Sciatic nerve (tissue), 2 donors: ENCODE data around the gene CSRP1. TPM values are rescaled to one million over a fixed set of nuclear protein-coding genes. Genes with fewer than 3 reads are reported as not detected.
"Not testable (repeated sequence)": the region's sequence is repeated elsewhere in the genome, so short reads cannot be mapped to it uniquely, and the experiment has no call there.

Source experiments
- ATAC-seq: fragments of 200-7000 bp; cut with Tn5 transposase; one replicate; pipeline ENCODE4 v1.9.1; 2020; ENCODE audit warnings: mild to moderate bottlenecking, moderate library complexity
- DNase-seq: peaks from one replicate; pipeline ENCODE4 v3.0.0-alpha.2; 2020; ENCODE audit warnings: low spot score
- intact Hi-C: fragments of 100-400 bp; cut with DNase I; formaldehyde crosslinking; loops from one replicate; pipeline ENCODE4 v1.14.2; 2022
- total RNA-seq: library from RNA; stranded (reverse); fragmentation: NEBNext Ultra II Directional; extraction: Animal tissue kit (Norgen Biotek cat#: 25700); gene quantifications from one replicate; pipeline ENCODE4 v1.2.1, GENCODE V29; 2021
- donor health status: DM: no; HTN: no; CAD: no.
- donor health status: DM: no; HTN: no; CAD: no.

The CSRP1 gene
- total RNA-seq, 1 donor from 2014 or later = 768 TPM

GRCh38 chr1:201502511-201502857, 4.4 kb downstream of the CSRP1 start:
- no peak for ATAC-seq
- no peak for DNase-seq
- intact Hi-C loops = loop anchor here (10.0 kb wide), 1 partner anchor 58 kb away; no protein-coding TSS in a partner anchor

DNA sequence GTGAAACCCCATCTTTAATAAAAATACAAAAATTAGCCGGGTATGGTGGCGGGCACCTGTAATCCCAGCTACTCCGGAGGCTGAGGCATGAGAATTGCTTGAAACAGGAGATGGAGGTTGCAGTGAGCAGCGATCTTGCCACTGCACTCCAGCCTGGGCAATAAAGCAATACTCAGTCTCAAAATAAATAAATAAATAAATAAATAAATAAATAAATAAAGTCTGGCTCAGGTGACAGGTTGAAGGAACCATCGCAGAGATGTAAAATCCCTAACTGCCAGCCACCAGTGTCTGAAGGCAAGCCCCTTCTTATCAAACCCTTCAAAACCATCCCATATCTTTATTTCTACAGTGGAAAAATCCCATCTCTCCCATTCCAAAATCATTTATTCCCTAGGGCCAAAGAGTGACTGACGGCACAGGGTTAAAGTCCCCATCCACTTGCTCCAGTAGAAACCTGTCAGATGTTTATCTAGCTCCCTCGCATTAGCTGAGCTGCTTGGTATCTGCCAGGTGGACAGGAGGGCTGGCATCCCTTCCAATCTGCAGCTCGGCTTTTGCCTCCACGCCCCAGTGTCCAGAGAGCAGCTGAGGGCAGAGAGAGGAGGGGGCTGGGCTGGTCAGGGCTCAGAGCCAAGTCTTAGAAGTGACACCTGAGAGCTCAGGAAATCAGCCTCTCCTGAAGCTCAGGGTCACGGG, 5.0 kb downstream of the CSRP1 start:
- no peak for ATAC-seq
- intact Hi-C loops = loop anchor here (10.0 kb wide), 1 partner anchor 57 kb away; no protein-coding TSS in a partner anchor

GRCh38 chr1:201501144-201501543, 5.8 kb downstream of the CSRP1 start:
- DNase-seq (no peak), ATAC-seq (peak; percentile 22)
- intact Hi-C loops = loop anchor here (10.0 kb wide), 1 partner anchor 56 kb away; no protein-coding TSS in a partner anchor

More for the DNA sequence above, 5.0 kb downstream of the CSRP1 start:
- no peak for DNase-seq

DNA sequence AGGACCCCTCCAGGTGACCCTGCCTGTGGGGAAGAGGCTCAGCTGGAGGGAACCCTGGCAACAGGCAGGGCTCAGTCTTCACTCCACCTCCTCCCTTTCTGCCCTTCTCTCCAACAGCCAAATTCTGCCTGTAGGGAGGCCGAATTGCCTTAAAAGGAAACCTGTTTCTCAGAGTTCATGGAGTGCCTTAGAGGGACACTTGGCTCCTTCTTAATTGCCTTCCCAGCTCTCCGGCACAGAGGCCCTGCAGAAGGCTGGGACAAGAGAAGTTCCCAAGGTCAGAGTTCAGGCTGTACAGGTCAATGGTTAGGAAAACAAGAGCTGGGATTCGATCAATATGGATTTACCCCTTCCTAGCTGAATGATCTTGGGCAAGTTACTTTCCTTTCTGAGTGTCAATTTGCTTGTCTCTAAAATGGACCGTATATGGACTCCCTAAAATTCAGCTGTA, 6.2 kb downstream of the CSRP1 start:
- intact Hi-C loops = loop anchor here (10.0 kb wide), 1 partner anchor 56 kb away; no protein-coding TSS in a partner anchor
- ATAC-seq = peak; percentile 73
- no peak for DNase-seq

DNA sequence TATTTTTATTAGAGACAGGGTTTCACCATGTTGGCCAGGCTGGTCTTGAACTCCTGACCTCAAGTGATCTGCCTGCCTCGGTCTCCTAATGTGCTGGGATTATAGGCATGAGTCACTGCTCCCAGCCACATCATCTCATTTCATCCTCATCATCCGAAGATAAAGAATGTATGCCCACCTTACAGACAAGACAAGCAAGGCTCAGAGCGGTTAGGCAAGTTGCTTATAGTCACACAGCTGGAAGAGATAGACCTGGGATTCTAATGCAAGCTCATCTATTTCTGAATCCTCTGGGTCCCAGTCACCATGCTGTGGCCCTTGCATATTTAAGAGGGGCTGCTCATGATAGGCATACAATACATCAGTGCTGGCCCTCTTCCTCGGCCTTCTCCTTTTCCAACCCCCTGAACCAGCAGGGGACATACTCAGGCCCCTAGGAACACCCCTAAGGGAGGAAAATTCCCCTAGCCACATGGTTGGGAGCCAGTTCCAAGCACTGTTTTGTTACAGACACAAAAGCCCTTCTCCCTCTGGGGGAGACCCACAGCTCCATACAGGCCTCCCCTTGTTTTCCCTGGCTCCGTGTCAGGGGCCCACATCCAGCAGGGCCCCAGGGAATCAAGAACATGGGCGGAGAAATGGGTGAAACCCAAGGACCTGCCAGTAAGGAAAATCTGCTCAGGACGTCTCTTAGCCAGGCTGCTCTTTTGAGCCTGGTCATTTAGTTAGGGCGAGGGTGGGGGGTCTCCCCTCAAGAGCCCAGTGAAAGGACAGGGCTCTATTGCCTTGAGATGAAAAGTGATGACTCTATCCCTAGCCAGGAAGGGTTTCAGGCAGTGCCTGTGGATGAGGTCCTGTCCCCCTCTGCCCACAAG, 6.9 kb downstream of the CSRP1 start:
- intact Hi-C loops = loop anchor here (10.0 kb wide), 1 partner anchor 55 kb away; no protein-coding TSS in a partner anchor
- peak; percentile 39 for ATAC-seq
- DNase-seq = peak; percentile 79

GRCh38 chr1:201499191-201499590, 7.7 kb downstream of the CSRP1 start:
- intact Hi-C loops = no loop called here
- DNase-seq (no peak), ATAC-seq (no peak)

DNA sequence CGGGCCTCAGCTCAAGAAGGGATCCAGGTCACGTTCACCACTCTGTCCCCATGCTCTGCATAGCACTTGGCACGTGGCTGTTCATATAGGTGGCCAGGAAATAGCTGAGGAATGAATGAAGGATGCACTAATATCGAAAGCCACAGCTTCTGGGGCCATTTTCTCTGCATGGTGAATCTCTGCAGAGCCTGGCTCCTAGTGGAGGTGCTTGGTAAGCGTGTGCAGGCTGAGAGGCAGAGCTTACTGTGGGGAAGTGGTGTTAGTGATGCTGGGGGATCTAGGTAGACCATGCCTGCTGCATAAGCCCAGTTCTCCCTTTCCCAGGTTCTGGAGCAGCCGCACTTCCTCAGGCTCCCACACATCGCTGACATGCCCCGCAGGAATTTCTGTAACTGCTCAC, 8.3 kb downstream of the CSRP1 start:
- ATAC-seq (no peak), DNase-seq (no peak)
- intact Hi-C loops = no loop called here

GRCh38 chr1:201497935-201498509, 8.9 kb downstream of the CSRP1 start:
- DNase-seq (no peak), ATAC-seq (no peak)
- intact Hi-C loops = no loop called here

DNA sequence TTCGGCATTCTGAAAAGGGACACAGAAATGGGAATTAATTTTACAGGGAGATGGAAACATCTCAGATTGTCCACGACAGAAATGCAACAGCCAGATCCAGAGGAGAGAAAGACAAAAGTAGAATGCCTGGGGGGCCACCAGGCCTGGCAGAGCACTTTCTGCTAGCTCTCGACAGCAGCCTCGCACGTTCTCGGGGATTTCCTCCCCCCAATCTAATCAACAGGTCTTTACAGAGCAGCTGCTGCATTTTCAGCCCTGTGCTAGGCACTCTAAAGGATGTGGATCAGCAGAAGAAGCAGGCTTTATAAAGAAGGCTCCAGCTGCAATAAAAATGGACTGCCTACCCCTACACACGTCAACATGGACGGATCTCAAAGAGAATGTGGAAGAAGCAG, 10.6 kb downstream of the CSRP1 start:
- ATAC-seq = no peak
- DNase-seq = no peak
- intact Hi-C loops = no loop called here

DNA sequence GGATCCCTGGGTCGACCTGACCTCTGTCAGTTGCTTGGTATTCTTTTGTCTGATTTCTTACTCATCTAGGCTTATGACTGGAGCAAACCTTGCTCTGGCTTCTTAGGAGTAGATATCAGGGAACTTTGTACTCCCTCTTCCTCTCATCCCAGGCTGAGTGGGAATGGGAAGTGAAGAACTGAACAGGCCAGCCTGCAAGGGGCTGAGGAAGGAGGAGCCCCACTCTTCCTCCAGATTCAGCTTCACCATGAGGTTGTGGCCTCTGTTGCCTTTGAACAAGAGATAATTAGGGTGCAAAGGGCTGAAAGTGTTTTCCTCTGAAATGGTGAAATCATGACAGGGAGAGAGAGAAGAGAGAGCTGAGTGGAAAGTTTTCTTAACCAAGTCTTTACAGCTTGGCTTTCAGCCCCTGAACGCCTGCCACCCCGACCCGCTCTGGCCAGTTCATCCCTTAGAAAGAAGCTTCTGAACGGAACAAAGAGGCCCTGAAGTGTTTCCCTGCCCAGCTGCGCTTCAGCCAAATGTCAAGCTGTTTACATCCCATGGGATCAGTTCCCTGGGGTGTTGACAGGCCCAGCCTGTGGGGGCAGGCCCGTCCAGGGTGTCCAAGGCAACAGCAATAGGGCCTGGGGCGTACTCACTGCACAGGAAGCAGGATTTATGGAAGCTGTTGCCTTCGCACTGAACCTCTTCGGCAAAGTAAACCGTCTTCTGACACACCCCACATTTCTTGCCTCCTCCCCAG, 11.2 kb downstream of the CSRP1 start:
- intact Hi-C loops = no loop called here
- DNase-seq (peak; percentile 86), ATAC-seq (peak; percentile 77)

DNA sequence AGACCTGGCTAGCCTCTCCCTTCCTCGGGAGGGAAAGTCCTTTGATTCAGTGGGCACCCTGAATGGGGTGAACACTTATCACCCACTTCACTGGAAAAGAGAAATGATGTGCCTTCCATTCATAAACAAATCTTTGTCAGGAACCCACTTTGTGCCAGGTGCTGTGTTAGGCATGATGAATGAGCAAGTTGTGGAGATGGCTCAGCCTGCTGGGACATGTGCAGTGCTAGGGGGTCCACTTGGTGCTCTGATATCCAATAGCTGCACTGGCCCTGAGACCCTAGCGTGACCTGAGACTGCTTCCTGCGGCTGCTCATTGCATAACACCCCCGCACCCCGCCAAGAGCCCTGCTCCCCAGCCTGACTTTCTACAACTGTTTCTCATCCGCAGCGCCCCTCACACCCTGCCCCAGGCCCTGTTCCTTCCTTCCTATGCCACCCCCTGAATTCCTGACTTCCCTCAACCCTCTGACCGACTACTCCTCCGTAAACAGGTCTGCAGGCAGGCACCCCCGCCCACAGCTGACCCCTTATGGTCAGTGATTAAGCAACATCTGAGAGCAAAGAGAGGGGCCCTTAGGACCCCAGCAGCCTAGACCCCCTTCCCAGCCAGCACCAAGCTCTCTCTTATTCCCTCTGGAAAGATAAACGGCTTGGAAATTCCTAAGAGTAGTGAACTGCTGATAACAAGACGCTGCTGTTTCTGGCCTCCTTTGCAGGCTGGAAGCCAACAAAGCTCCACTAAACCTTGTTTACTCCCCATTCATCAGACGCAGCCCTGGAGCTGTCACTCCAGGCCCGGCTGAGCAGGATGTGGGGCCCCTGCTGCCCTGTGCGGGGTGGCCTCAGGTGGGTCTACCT, 12.9 kb downstream of the CSRP1 start:
- intact Hi-C loops = no loop called here
- peak; percentile 75 for DNase-seq
- ATAC-seq = peak; percentile 18

DNA sequence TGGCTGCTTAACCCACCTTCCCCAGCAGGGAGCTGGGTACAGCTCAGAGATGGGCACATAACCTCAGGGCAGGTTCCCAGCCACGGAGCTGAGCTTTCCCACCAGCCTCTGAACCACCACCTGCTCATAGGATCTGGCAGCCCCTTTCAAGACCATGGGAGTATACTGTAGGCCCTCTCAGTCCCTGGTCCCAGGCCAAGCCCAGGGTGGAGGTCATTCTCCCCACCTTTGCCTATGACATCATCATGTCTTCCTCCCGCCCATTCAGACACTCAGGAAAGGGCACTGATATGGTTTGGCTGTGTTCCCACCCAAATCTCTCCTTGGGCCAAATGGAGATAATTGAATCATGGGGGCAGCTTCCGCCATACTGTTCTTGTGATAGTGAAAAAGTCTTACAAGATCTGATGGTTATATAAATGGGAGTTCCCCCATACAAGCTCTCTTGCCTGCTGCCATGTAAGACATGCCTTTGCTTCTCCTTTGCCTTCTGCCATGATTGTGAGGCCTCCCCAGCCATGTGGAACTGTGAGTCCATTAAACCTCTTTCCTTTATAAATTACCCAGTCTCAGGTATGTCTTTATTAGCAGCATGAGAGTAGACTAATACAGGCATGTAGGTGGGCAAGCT, 13.8 kb downstream of the CSRP1 start:
- ATAC-seq = peak; percentile 1
- intact Hi-C loops, DNase-seq: not testable (repeated sequence)

- no peak for DNase-seq
- intact Hi-C loops = no loop called here
- no peak for ATAC-seq
Measured at GRCh38 chr1:201491896-201492511, 14.9 kb downstream of the CSRP1 start.

GRCh38 chr1:201490708-201491131, 16.2 kb downstream of the CSRP1 start:
- intact Hi-C loops = no loop called here
- DNase-seq = no peak
- no peak for ATAC-seq

DNA sequence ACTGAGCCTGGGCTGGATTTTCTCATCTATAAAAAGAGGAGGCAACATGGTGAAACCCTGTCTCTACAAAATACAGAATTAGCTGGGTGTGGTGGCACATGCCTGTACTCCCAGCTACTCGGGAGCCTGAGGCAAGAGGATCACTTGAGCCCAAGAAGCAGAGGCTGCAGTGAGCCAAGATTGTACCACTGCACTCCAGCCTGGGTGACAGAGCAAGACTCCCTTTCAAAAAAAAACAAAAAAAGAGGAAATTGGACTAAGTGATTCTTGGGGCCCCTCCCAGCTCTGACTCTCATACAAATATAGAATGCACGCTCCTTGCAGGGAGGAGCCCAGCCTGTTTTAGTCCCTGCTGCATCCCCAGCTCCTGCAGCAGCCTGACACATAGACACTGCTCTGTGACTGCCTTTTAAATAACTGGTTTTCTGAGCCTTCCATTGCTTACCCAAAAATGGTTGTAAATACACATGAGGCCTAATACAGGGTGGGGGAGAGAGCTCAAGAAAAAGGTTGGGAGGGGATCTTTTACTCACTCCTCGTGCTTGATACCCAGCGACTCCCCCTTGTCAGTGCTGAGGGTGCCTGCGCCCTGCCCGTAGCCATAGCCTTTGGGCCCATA, 17.2 kb downstream of the CSRP1 start:
- DNase-seq (no peak), ATAC-seq (no peak)
- intact Hi-C loops = no loop called here

DNA sequence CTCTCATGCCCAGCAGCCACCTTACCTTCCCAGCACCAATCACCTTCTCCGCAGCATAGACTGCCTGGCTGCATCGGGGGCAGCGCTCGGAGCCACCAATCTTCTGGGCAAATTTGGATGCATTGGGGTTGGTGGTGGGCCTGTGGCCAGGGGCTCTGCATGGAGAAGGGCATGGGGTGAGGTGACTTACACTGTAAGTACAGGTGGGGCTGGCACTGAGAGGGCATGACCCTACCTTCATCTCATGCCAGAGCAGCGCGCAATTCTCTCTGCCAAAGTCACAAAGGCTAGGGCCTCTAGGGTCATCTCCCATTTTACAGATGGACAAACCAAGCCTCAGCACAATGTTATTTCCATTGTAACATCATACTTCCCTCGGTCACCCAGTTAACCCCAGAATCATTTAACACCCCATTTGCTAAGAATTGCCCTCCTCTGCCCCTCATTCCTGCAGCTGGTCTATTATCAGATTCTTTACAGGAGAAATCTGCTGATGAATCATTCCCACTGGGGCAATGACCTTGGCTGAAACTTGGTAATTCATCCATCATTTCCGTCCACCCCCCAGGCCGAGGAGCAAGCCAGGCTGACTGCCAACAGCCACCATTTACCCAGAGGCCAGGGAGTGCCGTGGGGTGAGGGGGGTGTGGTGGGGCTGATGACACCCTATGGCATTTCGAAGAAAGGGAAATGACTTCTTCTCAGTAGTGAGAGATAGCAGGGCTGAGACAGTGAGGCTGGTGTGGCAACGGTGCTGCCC, 17.9 kb downstream of the CSRP1 start:
- intact Hi-C loops = no loop called here
- peak; percentile 89 for DNase-seq
- peak; percentile 50 for ATAC-seq
